ENCODE data around the gene MBOAT1.

DNA sequence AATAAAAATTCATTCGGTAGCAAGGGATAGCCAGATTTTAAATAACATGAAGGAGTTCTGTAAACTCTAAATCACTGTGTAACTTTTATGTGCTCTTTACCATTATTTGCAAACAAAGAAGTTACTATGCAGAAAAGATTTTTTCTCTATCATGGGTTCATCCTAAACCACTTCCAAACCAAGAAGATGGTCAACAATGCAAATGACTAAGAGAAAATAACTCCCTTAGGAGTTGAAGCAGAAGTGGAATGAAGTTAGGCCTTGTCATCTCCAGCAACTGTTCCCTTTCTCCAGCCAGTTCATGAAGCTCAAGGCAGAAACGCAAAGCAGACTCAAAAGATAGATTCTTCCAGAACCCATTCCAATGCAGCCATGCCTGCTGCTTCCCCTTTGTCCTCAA is 66.0 kb downstream of the MBOAT1 start:
- TF ChIP-seq, protein P1, sequence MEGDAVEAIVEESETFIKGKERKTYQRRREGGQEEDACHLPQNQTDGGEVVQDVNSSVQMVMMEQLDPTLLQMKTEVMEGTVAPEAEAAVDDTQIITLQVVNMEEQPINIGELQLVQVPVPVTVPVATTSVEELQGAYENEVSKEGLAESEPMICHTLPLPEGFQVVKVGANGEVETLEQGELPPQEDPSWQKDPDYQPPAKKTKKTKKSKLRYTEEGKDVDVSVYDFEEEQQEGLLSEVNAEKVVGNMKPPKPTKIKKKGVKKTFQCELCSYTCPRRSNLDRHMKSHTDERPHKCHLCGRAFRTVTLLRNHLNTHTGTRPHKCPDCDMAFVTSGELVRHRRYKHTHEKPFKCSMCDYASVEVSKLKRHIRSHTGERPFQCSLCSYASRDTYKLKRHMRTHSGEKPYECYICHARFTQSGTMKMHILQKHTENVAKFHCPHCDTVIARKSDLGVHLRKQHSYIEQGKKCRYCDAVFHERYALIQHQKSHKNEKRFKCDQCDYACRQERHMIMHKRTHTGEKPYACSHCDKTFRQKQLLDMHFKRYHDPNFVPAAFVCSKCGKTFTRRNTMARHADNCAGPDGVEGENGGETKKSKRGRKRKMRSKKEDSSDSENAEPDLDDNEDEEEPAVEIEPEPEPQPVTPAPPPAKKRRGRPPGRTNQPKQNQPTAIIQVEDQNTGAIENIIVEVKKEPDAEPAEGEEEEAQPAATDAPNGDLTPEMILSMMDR (IDR thresholded peaks at IDR 0.05; ENCODE audit: insufficient read depth, low read length): no peak
- TF ChIP-seq POLR2AphosphoS5 (IDR thresholded peaks at IDR 0.05; ENCODE audit: low read depth): no peak

Data from HL-60 (cell line).